Duodenal mucosa (tissue), 2 donors: ENCODE measurements around the gene SEMA7A.
A peak's percentile ranks its signal among the peaks of the same experiment; 100 is the strongest.

Experiments
- H3K27ac ChIP-seq: one replicate; pipeline ENCODE4 v1.7.0; 2013; ENCODE audit warnings: low read depth, low read length
- H3K27me3 ChIP-seq, 2 donors: one replicate each; pipeline ENCODE4 v1.7.0; 2013; ENCODE audit warnings: low read length in 2 of 2, control low read depth in 1 of 2; ENCODE audit not compliant: insufficient read depth in 2 of 2, control insufficient read depth in 1 of 2
- H3K36me3 ChIP-seq, 2 donors: one replicate each; pipeline ENCODE4 v1.7.0; 2013; ENCODE audit warnings: low read length in 2 of 2, control low read depth in 1 of 2; ENCODE audit not compliant: insufficient read depth in 2 of 2, control insufficient read depth in 1 of 2
- H3K4me1 ChIP-seq, 2 donors: one replicate each; pipeline ENCODE4 v1.7.0; 2013; ENCODE audit warnings: low read length in 2 of 2, control low read depth in 1 of 2; ENCODE audit not compliant: insufficient read depth in 2 of 2, control insufficient read depth in 1 of 2
- H3K4me3 ChIP-seq, 2 donors: one replicate each; pipeline ENCODE4 v1.7.0; 2013; ENCODE audit warnings: low read length in 2 of 2, low read depth in 1 of 2
- H3K9ac ChIP-seq, 2 donors: one replicate each; pipeline ENCODE4 v1.7.0; 2013; ENCODE audit warnings: low read length in 2 of 2, low read depth in 1 of 2
- H3K9me3 ChIP-seq, 2 donors: one replicate each; pipeline ENCODE4 v1.7.0; 2013; ENCODE audit warnings: low read length in 2 of 2, control low read depth in 1 of 2; ENCODE audit not compliant: control insufficient read depth in 1 of 2

SEMA7A gene

DNA sequence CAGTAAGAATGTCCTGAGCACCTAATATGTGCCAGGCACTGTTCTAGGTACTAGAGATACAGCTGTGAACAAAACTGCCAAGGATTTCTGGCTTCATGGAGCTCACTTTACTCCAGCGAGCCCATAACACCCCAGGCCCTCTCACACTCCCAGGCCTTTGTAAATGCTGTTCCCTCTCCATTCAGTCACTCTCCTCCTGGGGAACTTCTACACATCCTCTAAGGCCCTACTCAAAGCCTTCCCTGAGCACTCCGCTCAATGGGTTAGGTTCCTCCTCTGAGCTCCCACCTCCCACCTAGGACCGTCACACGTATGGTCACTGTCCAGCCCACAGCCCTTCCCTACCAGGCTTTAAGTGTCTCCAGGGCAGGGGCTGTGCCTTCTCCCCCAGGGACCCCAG lies 27.2 kb downstream of the SEMA7A start:
- Histone ChIP-seq H3K9me3 (no peaks in the 10 kb centered on the region), H3K4me1 (peaks cover 21 to 22% of the 10 kb centered on the region in 2 donors), H3K9ac (no peak overlapping the region), H3K27me3 (peaks cover 0 to 5% of the 10 kb centered on the region in 2 donors), H3K36me3 (no peaks in the 10 kb centered on the region), H3K27ac (no peak overlapping the region), H3K4me3 (no peak overlapping the region)

GRCh38 chr15:74405823-74406222 lies 27.9 kb downstream of the SEMA7A start:
- H3K27ac ChIP-seq, result no peak overlapping the region
- H3K27me3 ChIP-seq, result peaks cover 0 to 5% of the 10 kb centered on the region in 2 donors
- H3K9ac ChIP-seq, result no peak overlapping the region
- no peaks in the 10 kb centered on the region for H3K9me3 ChIP-seq
- no peak overlapping the region for H3K4me3 ChIP-seq
- peaks cover 26 to 29% of the 10 kb centered on the region in 2 donors for H3K4me1 ChIP-seq
- H3K36me3 ChIP-seq, result no peaks in the 10 kb centered on the region

- no peak overlapping the region for H3K9ac ChIP-seq
- no peak overlapping the region for H3K27ac ChIP-seq
- H3K4me3 ChIP-seq, result peak overlapping the region in 1 of 2 donors; percentile 7
- no peaks in the 10 kb centered on the region for H3K9me3 ChIP-seq
- no peaks in the 10 kb centered on the region for H3K36me3 ChIP-seq
- peaks cover 26 to 37% of the 10 kb centered on the region in 2 donors for H3K4me1 ChIP-seq
- H3K27me3 ChIP-seq, result peaks cover 0 to 5% of the 10 kb centered on the region in 2 donors
These were observed 29.7 kb downstream of the SEMA7A start for GRCh38 chr15:74403991-74404563.

- peaks cover 0 to 5% of the 10 kb centered on the region in 2 donors for H3K27me3 ChIP-seq
- no peaks in the 10 kb centered on the region for H3K9me3 ChIP-seq
- H3K4me1 ChIP-seq, result peaks cover 26 to 37% of the 10 kb centered on the region in 2 donors
- peak overlapping the region in 1 of 2 donors; percentile 7 for H3K4me3 ChIP-seq
- H3K9ac ChIP-seq, result peak overlapping the region in 1 of 2 donors; percentile 7
- no peak overlapping the region for H3K27ac ChIP-seq
- H3K36me3 ChIP-seq, result no peaks in the 10 kb centered on the region
These were observed 30.2 kb downstream of the SEMA7A start for GRCh38 chr15:74403588-74403919.

DNA sequence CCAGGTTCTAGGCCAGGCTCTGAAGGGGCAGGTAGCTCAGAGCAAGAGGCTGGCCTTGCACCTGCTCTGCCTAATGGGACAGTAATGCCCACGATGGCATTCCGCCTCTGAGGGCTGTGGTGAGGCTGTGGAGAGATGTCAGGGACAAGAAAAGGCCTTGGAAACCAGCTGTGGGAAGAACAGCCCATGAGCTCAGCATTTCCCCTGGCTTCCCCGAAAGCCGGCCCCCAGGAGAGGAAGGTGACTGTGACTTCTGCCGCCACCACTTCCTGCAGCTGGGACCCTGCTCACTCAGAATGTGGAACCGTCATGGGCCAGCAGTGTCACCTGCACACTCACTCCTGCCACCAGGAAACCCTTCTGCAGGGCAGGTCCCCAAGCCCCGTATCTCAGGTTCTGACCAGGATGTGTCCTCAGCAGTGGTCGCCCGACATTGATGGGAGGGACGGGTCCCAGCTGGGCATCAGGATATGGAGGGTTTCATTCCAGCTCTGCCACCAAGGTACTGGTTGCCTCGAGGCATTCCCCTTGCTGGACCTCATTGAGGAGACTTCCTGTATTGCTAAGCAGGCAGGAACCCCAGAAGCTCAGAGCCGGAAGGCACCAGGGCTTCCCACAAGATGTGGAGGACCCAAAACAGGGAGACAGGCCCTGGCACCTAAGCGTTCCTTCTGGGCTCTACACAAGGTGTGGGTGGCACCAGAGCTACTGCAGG lies 30.7 kb downstream of the SEMA7A start:
- peaks cover 26 to 37% of the 10 kb centered on the region in 2 donors for H3K4me1 ChIP-seq
- no peaks in the 10 kb centered on the region for H3K36me3 ChIP-seq
- H3K27ac ChIP-seq, result no peak overlapping the region
- H3K27me3 ChIP-seq, result peaks cover 0 to 5% of the 10 kb centered on the region in 2 donors
- H3K4me3 ChIP-seq, result peak overlapping the region in 1 of 2 donors; percentile 7
- H3K9ac ChIP-seq, result peak overlapping the region in 1 of 2 donors; percentile 7
- H3K9me3 ChIP-seq, result no peaks in the 10 kb centered on the region

DNA sequence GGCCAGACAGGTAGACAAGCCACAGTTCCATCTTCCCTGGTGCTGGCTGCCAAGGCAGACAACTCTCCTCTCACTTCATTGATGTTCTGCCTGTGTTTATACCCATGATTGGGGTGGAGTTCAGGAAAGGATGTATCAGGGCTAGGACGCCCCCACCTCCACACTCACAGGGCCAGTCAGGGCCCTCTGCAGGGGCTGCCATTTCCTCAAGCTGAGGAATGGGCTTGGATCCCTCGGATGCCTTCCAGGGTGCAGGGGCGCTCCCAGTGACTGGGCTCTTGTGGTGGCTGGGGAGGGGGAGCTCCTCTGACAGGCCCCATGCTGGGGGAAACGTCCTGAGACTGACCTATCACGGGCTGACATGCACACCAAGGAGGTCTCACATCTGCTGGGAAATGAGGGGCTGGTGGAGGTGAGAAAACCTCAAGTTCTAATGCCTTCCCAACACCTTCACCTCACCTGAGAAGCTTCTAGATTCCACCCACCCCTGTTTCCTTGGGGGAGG lies 31.4 kb downstream of the SEMA7A start:
- no peak overlapping the region for H3K4me3 ChIP-seq
- H3K27me3 ChIP-seq, result peaks cover 0 to 5% of the 10 kb centered on the region in 2 donors
- no peaks in the 10 kb centered on the region for H3K9me3 ChIP-seq
- H3K27ac ChIP-seq, result no peak overlapping the region
- peaks cover 26 to 37% of the 10 kb centered on the region in 2 donors for H3K4me1 ChIP-seq
- H3K9ac ChIP-seq, result no peak overlapping the region
- H3K36me3 ChIP-seq, result no peaks in the 10 kb centered on the region

GRCh38 chr15:74400915-74401757 lies 32.6 kb downstream of the SEMA7A start:
- no peaks in the 10 kb centered on the region for H3K9me3 ChIP-seq
- no peaks in the 10 kb centered on the region for H3K27me3 ChIP-seq
- no peak overlapping the region for H3K4me3 ChIP-seq
- H3K27ac ChIP-seq, result no peak overlapping the region
- no peaks in the 10 kb centered on the region for H3K36me3 ChIP-seq
- no peak overlapping the region for H3K9ac ChIP-seq
- peaks cover 26 to 46% of the 10 kb centered on the region in 2 donors for H3K4me1 ChIP-seq

DNA sequence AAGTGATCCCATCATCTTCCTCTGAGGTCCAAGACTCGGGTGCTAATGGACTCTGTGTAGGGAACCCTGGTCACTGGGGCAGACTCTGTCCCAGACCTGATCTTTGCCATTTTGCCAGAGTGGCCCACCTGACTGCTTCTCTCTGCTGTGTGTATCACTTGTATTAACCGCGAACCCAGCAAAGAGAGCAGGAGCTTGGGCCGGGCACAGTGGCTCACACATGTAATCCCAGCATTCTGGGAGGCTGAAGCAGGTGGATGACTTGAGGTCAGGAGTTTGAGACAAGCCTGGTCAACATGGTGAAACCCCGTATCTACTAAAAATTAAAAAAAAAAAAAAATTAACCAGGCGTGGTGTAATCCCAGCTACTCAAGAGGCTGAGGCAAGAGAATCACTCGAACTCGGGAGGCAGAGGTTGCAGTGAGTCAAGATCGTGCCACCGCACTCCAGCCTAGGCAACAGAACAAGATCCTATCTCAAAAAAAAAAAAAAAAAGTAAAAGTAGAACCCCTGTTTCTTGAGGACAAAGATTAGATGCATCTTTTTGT lies 33.4 kb downstream of the SEMA7A start:
- no peak overlapping the region for H3K27ac ChIP-seq
- H3K27me3 ChIP-seq, result no peaks in the 10 kb centered on the region
- no peaks in the 10 kb centered on the region for H3K36me3 ChIP-seq
- H3K4me1 ChIP-seq, result peaks cover 26 to 46% of the 10 kb centered on the region in 2 donors
- H3K9ac ChIP-seq, result no peak overlapping the region
- no peak overlapping the region for H3K4me3 ChIP-seq
- no peaks in the 10 kb centered on the region for H3K9me3 ChIP-seq

DNA sequence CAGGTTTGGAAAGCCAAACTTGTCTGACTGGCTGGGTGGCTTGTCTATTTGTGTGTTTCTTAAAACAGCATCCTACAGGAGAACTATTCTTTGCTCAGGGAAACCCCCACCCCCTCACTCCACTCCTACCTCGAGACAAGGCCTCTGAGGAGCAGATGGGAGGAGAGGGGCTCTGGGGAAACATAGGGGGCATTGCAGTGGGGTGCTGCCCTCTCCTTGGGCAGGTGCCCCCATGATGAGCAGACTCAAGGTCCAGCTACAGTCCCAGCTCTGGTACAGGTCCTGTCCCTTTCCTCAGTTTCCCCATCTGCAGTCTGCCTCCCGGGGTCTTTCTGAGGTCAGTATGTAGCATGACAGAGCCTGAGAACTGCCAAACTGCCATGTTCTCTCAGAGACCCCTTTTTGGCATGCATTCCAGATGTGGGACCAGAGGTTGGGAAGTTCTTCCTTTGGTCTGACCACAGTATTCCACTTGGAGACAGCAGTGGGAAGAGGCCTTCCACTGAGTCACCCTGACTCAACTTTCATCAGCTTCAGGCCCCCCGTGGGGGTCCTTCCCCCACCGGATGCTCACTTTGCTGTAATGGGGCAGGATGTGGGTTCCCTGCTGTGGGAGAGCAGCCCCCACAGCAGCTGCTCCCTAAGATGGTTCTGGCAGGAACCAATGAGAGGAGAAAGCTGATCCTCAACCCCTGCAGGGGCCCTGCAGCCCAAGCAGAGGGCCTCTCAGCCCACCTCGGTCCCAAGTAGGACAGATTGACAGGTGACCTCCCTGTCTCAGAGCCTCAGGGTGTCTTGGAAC lies 34.0 kb downstream of the SEMA7A start:
- no peak overlapping the region for H3K27ac ChIP-seq
- no peaks in the 10 kb centered on the region for H3K27me3 ChIP-seq
- H3K9me3 ChIP-seq, result no peaks in the 10 kb centered on the region
- H3K9ac ChIP-seq, result no peak overlapping the region
- H3K4me3 ChIP-seq, result no peak overlapping the region
- no peaks in the 10 kb centered on the region for H3K36me3 ChIP-seq
- H3K4me1 ChIP-seq, result peaks cover 26 to 46% of the 10 kb centered on the region in 2 donors
